H1 (cell line): ENCODE data around the gene ANKRD31. TPM values are rescaled to one million over a fixed set of nuclear protein-coding genes. Genes with fewer than 3 reads are reported as not detected.

Experiments used
- CTCF ChIA-PET: fragments of 300-600 bp; sonication (Branson Sonifier 250); formaldehyde crosslinking; loops from one replicate; lab custom pipeline; 2021; ENCODE audit not compliant: partially characterized antibody; lab: Charles Lee
- POLR2A ChIA-PET: fragments of 300-600 bp; sonication (Branson Sonifier 250); formaldehyde crosslinking; loops from one replicate; lab custom pipeline; 2021; ENCODE audit warnings: inconsistent platforms; ENCODE audit not compliant: partially characterized antibody; lab: Charles Lee
- DNase-seq, 2 experiments: peaks; one replicate each; pipeline versions ENCODE4 v3.0.0 to v3.0.0-alpha.2; 2010 to 2022; ENCODE audit warnings: low spot score in 2 of 2, low read depth in 1 of 2, mixed read lengths in 1 of 2
- FAIRE-seq: peaks from 2 replicates; lab custom pipeline; 2011; peaks lifted over from hg19 to GRCh38; lab: Jason Lieb, UNC
- H2AFZ ChIP-seq: 2 replicates; pipeline ENCODE4 v1.8.1; 2012; ENCODE audit warnings: low read length, inconsistent platforms
- H2AK5ac ChIP-seq: 2 replicates; pipeline ENCODE4 v1.6.1; 2013; ENCODE audit warnings: low read depth, low read length
- H2BK120ac ChIP-seq: replicated peaks from 2 replicates; pipeline ENCODE3; 2013; ENCODE audit warnings: low read depth, low read length, inconsistent platforms
- H2BK12ac ChIP-seq: 2 replicates; pipeline ENCODE4 v1.6.1; 2013; ENCODE audit warnings: low read depth, low read length
- H2BK15ac ChIP-seq: 2 replicates; pipeline ENCODE4 v1.6.1; 2013; ENCODE audit warnings: low read length
- H2BK20ac ChIP-seq: 2 replicates; pipeline ENCODE4 v1.6.1; 2013; ENCODE audit warnings: low read length
- H2BK5ac ChIP-seq: 2 replicates; pipeline ENCODE4 v1.6.1; 2013; ENCODE audit warnings: low read depth, low read length
- H3K14ac ChIP-seq: 2 replicates; pipeline ENCODE4 v1.6.1; 2013; ENCODE audit warnings: inconsistent platforms; ENCODE audit not compliant: insufficient read length
- H3K18ac ChIP-seq: 2 replicates; pipeline ENCODE4 v1.6.1; 2013; ENCODE audit warnings: low read length; ENCODE audit errors: extremely low read depth
- H3K23ac ChIP-seq: 2 replicates; pipeline ENCODE4 v1.6.1; 2013; ENCODE audit warnings: inconsistent platforms; ENCODE audit not compliant: insufficient read length
- H3K23me2 ChIP-seq: 2 replicates; pipeline ENCODE4 v1.6.1; 2013; ENCODE audit warnings: low read depth, low read length
- H3K27ac ChIP-seq: 2 replicates; pipeline ENCODE4 v1.6.1; 2011; ENCODE audit warnings: low read depth, low read length, inconsistent platforms
- H3K27me3 ChIP-seq, 4 experiments: replicated peaks in 1 of 4; 1 replicate in 1 of 4; 2 replicates in 3 of 4; pipeline versions ENCODE4 v1.6.1 to v1.8.1; 2011 to 2013; ENCODE audit warnings: low read length in 3 of 4, mild to moderate bottlenecking in 3 of 4, inconsistent platforms in 2 of 4, mixed read lengths in 2 of 4, moderate library complexity in 1 of 4; ENCODE audit not compliant: control insufficient read depth in 3 of 4, insufficient read depth in 3 of 4; ENCODE audit errors: extremely low read depth in 1 of 4
- H3K36me3 ChIP-seq, 4 experiments: 2 replicates each; pipeline versions ENCODE4 v1.6.1 to v1.8.1; 2011 to 2013; ENCODE audit warnings: mild to moderate bottlenecking in 4 of 4, low read length in 3 of 4, moderate library complexity in 2 of 4, control low read depth in 1 of 4, inconsistent platforms in 1 of 4; ENCODE audit not compliant: insufficient read depth in 4 of 4, control insufficient read depth in 2 of 4
- H3K4ac ChIP-seq: replicated peaks from 2 replicates; pipeline ENCODE3; 2013; ENCODE audit warnings: low read length, low read depth, mixed read lengths, inconsistent platforms; ENCODE audit not compliant: insufficient read length
- H3K4me1 ChIP-seq, 4 experiments: replicated peaks in 1 of 4; 1 replicate in 1 of 4; 2 replicates in 3 of 4; pipeline versions ENCODE4 v1.6.1 to v1.8.1; 2011 to 2013; ENCODE audit warnings: low read length in 3 of 4, inconsistent platforms in 2 of 4, mixed read lengths in 1 of 4; ENCODE audit not compliant: insufficient read depth in 4 of 4, control insufficient read depth in 3 of 4
- H3K4me2 ChIP-seq, 2 experiments: 2 replicates each; pipeline versions ENCODE4 v1.6.1 to v1.8.1; 2011 to 2013; ENCODE audit warnings: low read depth in 2 of 2, low read length in 2 of 2, control low read depth in 1 of 2, inconsistent platforms in 1 of 2, mild to moderate bottlenecking in 1 of 2; ENCODE audit not compliant: insufficient read depth in 1 of 2
- H3K4me3 ChIP-seq, 4 experiments: fragments of 200-600, 300-600 bp in 1 of 4; sonication (generic), shearing (Covaris generic), sonication (Bioruptor Twin) in 1 of 4; 2 replicates each; pipeline versions ENCODE4 v1.5.1 to v1.8.1; 2011 to 2016; ENCODE audit warnings: low read length in 4 of 4, low read depth in 3 of 4, control low read depth in 2 of 4, inconsistent platforms in 2 of 4, mild to moderate bottlenecking in 2 of 4, mixed read lengths in 1 of 4, moderate library complexity in 1 of 4; ENCODE audit not compliant: insufficient read depth in 2 of 4; ENCODE audit errors: extremely low read depth in 1 of 4
- H3K56ac ChIP-seq: replicated peaks from 2 replicates; pipeline ENCODE3; 2013; ENCODE audit warnings: low read depth, mild to moderate bottlenecking, mixed read lengths, low read length, inconsistent platforms; ENCODE audit not compliant: insufficient read length
- H3K79me1 ChIP-seq: 2 replicates; pipeline ENCODE4 v1.6.1; 2013; ENCODE audit warnings: low read depth, low read length, control low read depth
- H3K79me2 ChIP-seq, 2 experiments: 2 replicates each; pipeline versions ENCODE4 v1.6.1 to v1.8.1; 2012 to 2013; ENCODE audit warnings: low read length in 2 of 2, mild to moderate bottlenecking in 2 of 2, inconsistent platforms in 1 of 2; ENCODE audit not compliant: insufficient read depth in 2 of 2, control insufficient read depth in 1 of 2
- H3K9ac ChIP-seq, 4 experiments: replicated peaks in 1 of 4; 1 replicate in 1 of 4; 2 replicates in 3 of 4; pipeline versions ENCODE4 v1.6.1 to v1.8.1; 2011 to 2013; ENCODE audit warnings: low read depth in 3 of 4, low read length in 3 of 4, control low read depth in 2 of 4, mild to moderate bottlenecking in 2 of 4, moderate library complexity in 2 of 4, inconsistent platforms in 1 of 4; ENCODE audit errors: extremely low read depth in 1 of 4
- H3K9me3 ChIP-seq, 2 experiments: 2 replicates each; pipeline versions ENCODE4 v1.6.1 to v1.8.1; 2012 to 2013; ENCODE audit warnings: mild to moderate bottlenecking in 2 of 2, moderate library complexity in 2 of 2, control low read depth in 1 of 2, inconsistent platforms in 1 of 2, low read depth in 1 of 2, low read length in 1 of 2, mixed read lengths in 1 of 2; ENCODE audit not compliant: insufficient read depth in 2 of 2
- H4K20me1 ChIP-seq, 2 experiments: replicated peaks in 1 of 2; 2 replicates each; pipeline versions ENCODE3 to v1.8.1; 2011 to 2013; ENCODE audit warnings: inconsistent platforms in 2 of 2, low read length in 2 of 2, mild to moderate bottlenecking in 1 of 2; ENCODE audit not compliant: insufficient read depth in 2 of 2, control insufficient read depth in 1 of 2
- H4K5ac ChIP-seq: 2 replicates; pipeline ENCODE4 v1.6.1; 2013; ENCODE audit warnings: low read length, low read depth, mixed read lengths, inconsistent platforms; ENCODE audit not compliant: insufficient read length
- H4K8ac ChIP-seq: 2 replicates; pipeline ENCODE4 v1.8.0; 2013; ENCODE audit warnings: mild to moderate bottlenecking, moderate library complexity, low read length, inconsistent platforms; ENCODE audit not compliant: insufficient read depth; ENCODE audit errors: extremely low read depth
- H4K91ac ChIP-seq: replicated peaks from 2 replicates; pipeline ENCODE3; 2013; ENCODE audit warnings: low read length, mixed read lengths, inconsistent platforms; ENCODE audit not compliant: insufficient read length
- BACH1 ChIP-seq: IDR thresholded peaks from 2 replicates; pipeline ENCODE4 v1.6.1; 2012; ENCODE audit warnings: low read length, improper control_type of control experiment
- CHD1 ChIP-seq: IDR thresholded peaks from 2 replicates; pipeline ENCODE4 v1.6.1; 2012; ENCODE audit warnings: low read depth, low read length, improper control_type of control experiment
- CHD2 ChIP-seq: IDR thresholded peaks from 2 replicates; pipeline ENCODE4 v1.6.1; 2012; ENCODE audit warnings: low read length, improper control_type of control experiment
- EZH2 ChIP-seq: fragments of 200-600 bp; sonication (generic); IDR thresholded peaks from 2 replicates; pipeline ENCODE4 v1.7.1; 2012; ENCODE audit warnings: low read depth, mild to moderate bottlenecking, moderate library complexity, low read length, inconsistent platforms; ENCODE audit not compliant: severe bottlenecking
- FOSL1 ChIP-seq: IDR thresholded peaks from 2 replicates; pipeline ENCODE4 v1.6.1; 2011; ENCODE audit warnings: mild to moderate bottlenecking, low read depth, low read length, moderate library complexity; ENCODE audit not compliant: insufficient read depth
- HDAC6 ChIP-seq: IDR thresholded peaks from one replicate; pipeline ENCODE4 v1.7.1; 2012; ENCODE audit warnings: low read depth, mild to moderate bottlenecking, inconsistent platforms, low read length, moderate library complexity
- JUND ChIP-seq: IDR thresholded peaks from 2 replicates; pipeline ENCODE4 v1.6.1; 2011; ENCODE audit warnings: mild to moderate bottlenecking, improper control_type of control experiment, low read length
- KDM1A ChIP-seq: fragments of 200-600, 300-600 bp; sonication (generic); IDR thresholded peaks from 2 replicates; pipeline ENCODE4 v1.7.1; 2016; ENCODE audit warnings: mild to moderate bottlenecking, low read length, borderline replicate concordance
- POU5F1 ChIP-seq: IDR thresholded peaks from 2 replicates; pipeline ENCODE4 v1.6.1; 2011; ENCODE audit warnings: low read depth, mild to moderate bottlenecking, low read length, moderate library complexity
- RFX5 ChIP-seq: IDR thresholded peaks from 2 replicates; pipeline ENCODE4 v1.6.1; 2011; ENCODE audit warnings: low read depth, low read length, improper control_type of control experiment, borderline replicate concordance
- RXRA ChIP-seq: IDR thresholded peaks from 2 replicates; pipeline ENCODE4 v1.6.1; 2011; ENCODE audit warnings: low read depth, mild to moderate bottlenecking, low read length, moderate library complexity; ENCODE audit not compliant: insufficient read depth
- ZNF274 ChIP-seq: IDR thresholded peaks from 2 replicates; pipeline ENCODE4 v1.7.0; 2012; ENCODE audit warnings: low read length, borderline replicate concordance; ENCODE audit errors: extremely low read depth
- polyA plus RNA-seq, 7 experiments: library from polyadenylated mRNA; depleted of rRNA in 3 of 7; stranded (reverse) in 5 of 7; unstranded in 2 of 7; fragments of >200 nt in 5 of 7; fragments of 200-250 nt in 2 of 7; gene quantifications; 1 replicate in 5 of 7; 2 replicates in 1 of 7; 4 replicates in 1 of 7; pipeline versions ENCODE4 v1.2.1 to v1.2.3, GENCODE V29; 2011 to 2013; ENCODE audit warnings: missing spikeins in 2 of 7, mixed read lengths in 2 of 7
- total RNA-seq: library from RNA; stranded (reverse); fragmentation: NEBNext Ultra II Directional; extraction: Animal tissue kit (Norgen Biotek cat#: 25700); gene quantifications from 2 replicates; pipeline ENCODE4 v1.2.1, GENCODE V29; 2021

Gene ANKRD31
- total and polyA plus RNA-seq, 2 of the 8 experiments (the other 6 are each of a cell fraction or from before 2014, with no cell fraction given): 0.05 to 0.06 TPM

DNA sequence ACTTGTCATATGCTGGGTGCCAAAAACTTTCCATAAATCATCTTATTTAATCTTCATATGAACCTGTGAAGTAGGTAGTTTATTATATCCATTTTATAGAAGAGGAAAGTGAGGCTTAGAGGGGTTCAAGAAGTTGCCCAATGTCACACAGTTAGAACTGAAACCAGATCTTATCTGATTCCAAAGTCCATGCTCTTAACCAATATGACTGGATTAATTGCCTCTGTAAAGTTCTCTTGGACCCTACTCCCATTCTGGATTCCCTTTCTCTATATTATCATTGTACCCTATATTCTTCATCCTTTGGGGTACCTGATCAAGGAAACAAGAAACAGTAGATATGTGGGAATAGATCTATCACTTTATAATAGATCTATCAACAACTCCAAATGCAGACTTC is 119.8 kb downstream of the ANKRD31 start:
- ChIA-PET POLR2A (no interaction called here), CTCF (interaction anchor here (1.6 kb wide), 1 partner anchor 9 kb away, joined by 3 read pairs; no protein-coding TSS in a partner anchor)
- no peak for DNase-seq
- no peaks in the 10 kb centered on the region for H3K79me1 ChIP-seq
- no peak for FAIRE-seq
- no peak overlapping the region for H3K9ac ChIP-seq
- H3K4me3 ChIP-seq: no peak overlapping the region
- H3K23ac ChIP-seq: no peak overlapping the region
- H4K8ac ChIP-seq: no peak overlapping the region
- H2BK120ac ChIP-seq: no peak overlapping the region
- no peak for TF ChIP-seq BACH1
- no peak for TF ChIP-seq CHD1
- TF ChIP-seq RFX5: no peak
- no peak for TF ChIP-seq ZNF274
- TF ChIP-seq JUND: no peak
- no peak for TF ChIP-seq FOSL1
- TF ChIP-seq HDAC6: no peak
- TF ChIP-seq POU5F1: no peak
- TF ChIP-seq EZH2: no peak
- TF ChIP-seq KDM1A: no peak
- no peak for TF ChIP-seq RXRA
- TF ChIP-seq CHD2: no peak
- H2BK5ac ChIP-seq: no peak overlapping the region
- no peak overlapping the region for H2AFZ ChIP-seq
- no peak overlapping the region for H3K4ac ChIP-seq
- no peaks in the 10 kb centered on the region for H3K27me3 ChIP-seq
- H3K56ac ChIP-seq: no peak overlapping the region
- no peak overlapping the region for H3K27ac ChIP-seq
- no peak overlapping the region for H3K4me2 ChIP-seq
- no peaks in the 10 kb centered on the region for H3K79me2 ChIP-seq
- H3K9me3 ChIP-seq: no peaks in the 10 kb centered on the region
- H3K14ac ChIP-seq: no peak overlapping the region
- H3K23me2 ChIP-seq: no peaks in the 10 kb centered on the region
- H2BK12ac ChIP-seq: no peak overlapping the region
- H2AK5ac ChIP-seq: no peak overlapping the region
- no peaks in the 10 kb centered on the region for H3K4me1 ChIP-seq
- H2BK15ac ChIP-seq: no peak overlapping the region
- no peak overlapping the region for H4K5ac ChIP-seq
- H2BK20ac ChIP-seq: no peak overlapping the region
- H4K91ac ChIP-seq: no peak overlapping the region
- no peaks in the 10 kb centered on the region for H3K36me3 ChIP-seq
- no peaks in the 10 kb centered on the region for H4K20me1 ChIP-seq
- no peak overlapping the region for H3K18ac ChIP-seq
